HepG2 (cell line): ENCODE measurements around the gene SLC38A8. TPM values are rescaled to one million over a fixed set of nuclear protein-coding genes. Genes with fewer than 3 reads are reported as not detected.

Experiments
- ATAC-seq: fragments of 200-7000 bp; cut with Tn5 transposase; 3 replicates; pipeline ENCODE4 v1.9.1; 2020; ENCODE audit warnings: mild to moderate bottlenecking, moderate library complexity
- BruUV-seq: library from RNA; stranded (reverse); fragments of 400-500 nt; replicated peaks from 2 replicates; lab custom pipeline; 2021; lab: Mats Ljungman, UMichigan
- CTCF ChIA-PET: fragments of 300-600 bp; formaldehyde crosslinking; extraction: SDS; loops from one replicate; lab custom pipeline; 2021; ENCODE audit warnings: low total read pairs, inconsistent platforms, low intra/inter-chr PET ratio; lab: Yijun Ruan, JAX
- POLR2A ChIA-PET: fragments of 350-600 bp; sonication (Branson Sonifier 250); formaldehyde crosslinking; loops from one replicate; lab custom pipeline; 2020; ENCODE audit warnings: antibody characterized with exemption, inconsistent platforms; lab: Yijun Ruan, JAX
- DNase-seq: peaks from one replicate; pipeline ENCODE4 v3.0.0-alpha.2; 2015; ENCODE audit warnings: low spot score
- FAIRE-seq: peaks from 3 replicates; lab custom pipeline; 2011; peaks lifted over from hg19 to GRCh38; lab: Jason Lieb, UNC
- H2AFZ ChIP-seq: one replicate; pipeline ENCODE4 v1.6.1; 2011; ENCODE audit warnings: low read length, inconsistent platforms
- H3K27ac ChIP-seq: fragments of 300-600 bp; 3 replicates; pipeline ENCODE4 v1.8.0; 2011; ENCODE audit warnings: mixed run types, mild to moderate bottlenecking, mixed read lengths, low read length, inconsistent platforms; ENCODE audit not compliant: insufficient read depth; ENCODE audit errors: extremely low read length
- H3K27me3 ChIP-seq, 2 experiments: fragments of 200-600 bp in 1 of 2; 2 replicates in 1 of 2; 3 replicates in 1 of 2; pipeline versions ENCODE4 v1.6.0 to v1.8.0; 2011; ENCODE audit warnings: low read length in 2 of 2, mild to moderate bottlenecking in 2 of 2, moderate library complexity in 2 of 2, inconsistent platforms in 1 of 2; ENCODE audit not compliant: insufficient read depth in 2 of 2, control insufficient read depth in 1 of 2
- H3K36me3 ChIP-seq, 2 experiments: fragments of 200-600 bp in 1 of 2; replicated peaks in 1 of 2; 2 replicates in 1 of 2; 3 replicates in 1 of 2; pipeline versions ENCODE4 v1.5.1 to v1.8.0; 2011; ENCODE audit warnings: low read length in 2 of 2, inconsistent platforms in 1 of 2; ENCODE audit not compliant: insufficient read depth in 2 of 2, control insufficient read depth in 1 of 2
- H3K4me1 ChIP-seq: 2 replicates; pipeline ENCODE4 v1.5.1; 2012; ENCODE audit warnings: low read length, inconsistent platforms; ENCODE audit not compliant: insufficient read depth
- H3K4me2 ChIP-seq: 2 replicates; pipeline ENCODE4 v1.6.0; 2011; ENCODE audit warnings: low read depth, low read length, inconsistent platforms
- H3K4me3 ChIP-seq, 3 experiments: fragments of 200-600 bp in 1 of 3; sonication (generic), shearing (Covaris generic) in 1 of 3; replicated peaks in 1 of 3; 2 replicates each; pipeline ENCODE4 v1.5.1; 2011 to 2016; ENCODE audit warnings: low read length in 3 of 3, inconsistent platforms in 2 of 3, low read depth in 2 of 3, mild to moderate bottlenecking in 2 of 3, control low read depth in 1 of 3, mixed read lengths in 1 of 3; ENCODE audit not compliant: insufficient read depth in 1 of 3
- H3K79me2 ChIP-seq: one replicate; pipeline ENCODE4 v1.6.1; 2011; ENCODE audit warnings: low read length, inconsistent platforms; ENCODE audit not compliant: insufficient read depth
- H3K9ac ChIP-seq: 2 replicates; pipeline ENCODE4 v1.6.0; 2011; ENCODE audit warnings: mild to moderate bottlenecking, low read depth, low read length, inconsistent platforms; ENCODE audit not compliant: insufficient read depth
- H3K9me3 ChIP-seq: 2 replicates; pipeline ENCODE4 v1.5.1; 2012; ENCODE audit warnings: mild to moderate bottlenecking, low read length
- H4K20me1 ChIP-seq: 2 replicates; pipeline ENCODE4 v1.6.0; 2011; ENCODE audit warnings: inconsistent platforms, mild to moderate bottlenecking, low read length, moderate library complexity; ENCODE audit not compliant: insufficient read depth
- BCL3 ChIP-seq: sonication (generic); formaldehyde crosslinking; IDR thresholded peaks from 2 replicates; pipeline ENCODE4 v1.5.1; 2020; ENCODE audit warnings: mild to moderate bottlenecking, missing genetic modification reagents, moderate library complexity
- MYNN ChIP-seq: sonication (generic); formaldehyde crosslinking; IDR thresholded peaks from 2 replicates; pipeline ENCODE4 v1.4.0; 2020; ENCODE audit warnings: mild to moderate bottlenecking, low read depth, missing genetic modification reagents
- NR2F2 ChIP-seq: IDR thresholded peaks from 2 replicates; pipeline ENCODE4 v1.6.1; 2012; ENCODE audit warnings: low read depth, inconsistent platforms, borderline replicate concordance
- SUZ12 ChIP-seq: fragments of 150-350 bp; IDR thresholded peaks from 2 replicates; pipeline ENCODE4 v1.6.1; 2014; ENCODE audit warnings: low read depth, low read length
- WGBS: methylation state at CpG from one replicate; pipeline ENCODE4 v1.1.6; 2017; ENCODE audit warnings: low lambda C conversion rate; 5-methylcytosine and 5-hydroxymethylcytosine counted together
- in situ Hi-C: cut with HindIII; loops from 2 replicates; pipeline ENCODE4 v1.10.0; 2017; ENCODE audit warnings: low pct_unique_long_range_greater_than_20kb; ENCODE audit not compliant: extremely low pct_ligation_motif_present
- intact Hi-C: fragments of 100-400 bp; cut with micrococcal nuclease; formaldehyde crosslinking; loops from one replicate; pipeline ENCODE4 v1.10.0; 2022; ENCODE audit not compliant: unreplicated experiment
- polyA plus RNA-seq, 8 experiments: library from polyadenylated mRNA; depleted of rRNA in 3 of 8; stranded (reverse) in 7 of 8; unstranded in 1 of 8; fragments of >200 nt; fragmentation: Illumina TruSeq in 4 of 8; extraction: Trizol in 4 of 8; gene quantifications; 2 replicates each; pipeline versions ENCODE4 v1.2.1 to v1.2.3, GENCODE V29; 2011 to 2016; ENCODE audit warnings: low read depth in 4 of 8, missing spikeins in 1 of 8, mixed read lengths in 1 of 8; ENCODE audit not compliant: insufficient read depth in 1 of 8
- total RNA-seq, 5 experiments: library from RNA; depleted of rRNA; stranded (reverse); fragments of >200 nt; fragmentation: Illumina TruSeq; extraction: Trizol; gene quantifications; 2 replicates each; pipeline ENCODE4 v1.2.3, GENCODE V29; 2016; ENCODE audit warnings: low read depth in 1 of 5

The SLC38A8 gene
- total and polyA plus RNA-seq, 2 of the 13 experiments (the other 11 are each of a cell fraction or from before 2014, with no cell fraction given): 0.24 to 0.37 TPM

GRCh38 chr16:84047626-84048025 is 5.0 kb upstream of the SLC38A8 start:
- DNase-seq (no peak), ATAC-seq (no peak), FAIRE-seq (no peak)
- Histone ChIP-seq H2AFZ (no peak overlapping the region), H3K79me2 (no peaks in the 10 kb centered on the region), H3K27ac (no peak overlapping the region), H3K4me2 (no peak overlapping the region), H3K9ac (no peak overlapping the region), H4K20me1 (no peaks in the 10 kb centered on the region; the same call in 1 of the 2 replicates), H3K9me3 (no peaks in the 10 kb centered on the region), H3K27me3 (peaks cover 0 to 11% of the 10 kb centered on the region in 2 experiments; a peak in 2 of 5 replicates), H3K4me1 (peaks cover 35% of the 10 kb centered on the region), H3K4me3 (no peak overlapping the region)
- in situ Hi-C loops (loop anchor here (10.0 kb wide), 2 partner anchors 123 to 223 kb away; no protein-coding TSS in a partner anchor), intact Hi-C loops (no loop called here)
- POLR2A ChIA-PET: no interaction called here
- BruUV-seq: no TSS peak
- WGBS: 88% methylated on average over 6 of the region's 6 CpGs
- TF ChIP-seq BCL3 (CRISPR knock-in tag): no peak
- no peak for TF ChIP-seq MYNN (CRISPR knock-in tag)
- TF ChIP-seq, all 625 proteins: peak for 0
- peaks cover 0 to 9% of the 10 kb centered on the region in 2 experiments; a peak in 2 of 5 replicates for H3K36me3 ChIP-seq
- CTCF ChIA-PET: interaction anchor here (2.2 kb wide), 1 partner anchor 91 kb away, joined by 11 read pairs; no protein-coding TSS in a partner anchor

GRCh38 chr16:84047206-84047605 is 4.6 kb upstream of the SLC38A8 start:
- no peak for ATAC-seq
- H4K20me1 ChIP-seq: no peaks in the 10 kb centered on the region; the same call in 1 of the 2 replicates
- no peak overlapping the region for H3K4me3 ChIP-seq
- CTCF ChIA-PET: interaction anchor here (2.2 kb wide), 1 partner anchor 90 kb away, joined by 11 read pairs; no protein-coding TSS in a partner anchor
- no peak overlapping the region for H2AFZ ChIP-seq
- no peaks in the 10 kb centered on the region for H3K9me3 ChIP-seq
- 86% methylated on average over 6 of the region's 6 CpGs for WGBS
- TF ChIP-seq NR2F2 (no peak), SUZ12 (no peak)
- H3K79me2 ChIP-seq: no peaks in the 10 kb centered on the region
- no TSS peak for BruUV-seq
- H3K36me3 ChIP-seq: peaks cover 0 to 7% of the 10 kb centered on the region in 2 experiments; a peak in 2 of 5 replicates
- POLR2A ChIA-PET: no interaction called here
- in situ Hi-C loops (loop anchor here (10.0 kb wide), 2 partner anchors 122 to 222 kb away; no protein-coding TSS in a partner anchor), intact Hi-C loops (no loop called here)
- H3K4me1 ChIP-seq: peaks cover 39% of the 10 kb centered on the region
- H3K4me2 ChIP-seq: no peak overlapping the region
- peaks cover 0 to 15% of the 10 kb centered on the region in 2 experiments; a peak in 2 of 5 replicates for H3K27me3 ChIP-seq
- no peak overlapping the region for H3K27ac ChIP-seq
- DNase-seq: no peak
- H3K9ac ChIP-seq: no peak overlapping the region
- no peak for FAIRE-seq
